GM21423 (cell line): ENCODE measurements around the gene ACSL4.
"Not testable (repeated sequence)": the region's sequence is repeated elsewhere in the genome, so short reads cannot be mapped to it uniquely, and the experiment has no call there.

Experiments used
- ATAC-seq: cut with Tn5 transposase; IDR thresholded peaks from one replicate; pipeline ENCODE4 v1.9.1; 2021; ENCODE audit warnings: mild to moderate bottlenecking, moderate library complexity; ENCODE audit not compliant: unreplicated experiment

Gene ACSL4

GRCh38 chrX:109679820-109680219 lies 53.2 kb downstream of the ACSL4 start:
- no peak for ATAC-seq

GRCh38 chrX:109672239-109672638 lies 60.8 kb downstream of the ACSL4 start:
- no peak for ATAC-seq

GRCh38 chrX:109671170-109671569 lies 61.9 kb downstream of the ACSL4 start:
- ATAC-seq, result not testable (repeated sequence)

- ATAC-seq, result no peak
These were observed 65.1 kb downstream of the ACSL4 start for GRCh38 chrX:109667986-109668385.

GRCh38 chrX:109660435-109661143 lies 72.5 kb downstream of the ACSL4 start:
- ATAC-seq, result no peak

GRCh38 chrX:109658391-109658790 lies 74.7 kb downstream of the ACSL4 start:
- ATAC-seq, result no peak

GRCh38 chrX:109657364-109657763 lies 75.7 kb downstream of the ACSL4 start:
- not testable (repeated sequence) for ATAC-seq

- no peak for ATAC-seq
These were observed 76.3 kb downstream of the ACSL4 start for GRCh38 chrX:109656774-109657173.

GRCh38 chrX:109655502-109656201 lies 77.4 kb downstream of the ACSL4 start:
- ATAC-seq, result no peak

- ATAC-seq, result no peak
These were observed 78.4 kb downstream of the ACSL4 start for GRCh38 chrX:109654516-109655109.

GRCh38 chrX:109644671-109645070 lies 88.4 kb downstream of the ACSL4 start:
- not testable (repeated sequence) for ATAC-seq

- ATAC-seq, result no peak
These were observed 89.4 kb downstream of the ACSL4 start for GRCh38 chrX:109643687-109644086.

- no peak for ATAC-seq
These were observed 94.9 kb downstream of the ACSL4 start for GRCh38 chrX:109638158-109638557.

- not testable (repeated sequence) for ATAC-seq
These were observed 95.6 kb downstream of the ACSL4 start for GRCh38 chrX:109637477-109637876.

GRCh38 chrX:109635146-109635545 lies 97.9 kb downstream of the ACSL4 start:
- no peak for ATAC-seq

- ATAC-seq, result no peak
These were observed 100.1 kb downstream of the ACSL4 start for GRCh38 chrX:109632906-109633504.

GRCh38 chrX:109629310-109629709 lies 103.7 kb downstream of the ACSL4 start:
- ATAC-seq, result no peak

GRCh38 chrX:109626637-109627036 lies 106.4 kb downstream of the ACSL4 start:
- ATAC-seq, result no peak

GRCh38 chrX:109624641-109625616 lies 108.1 kb downstream of the ACSL4 start, which contains the start of gene KCNE5:
KCNE5 (minus strand) TSS chrX:109625172; CDS start chrX:109625020, 152 bp downstream.
- no peak for ATAC-seq

GRCh38 chrX:109623997-109624396 lies 109.1 kb downstream of the ACSL4 start:
- ATAC-seq, result no peak
